GM19023 (cell line): ENCODE data around the gene ORC5.
"Not testable (repeated sequence)": the region's sequence is repeated elsewhere in the genome, so short reads cannot be mapped to it uniquely, and the experiment has no call there.

Source experiments
- ATAC-seq: cut with Tn5 transposase; IDR thresholded peaks from one replicate; pipeline ENCODE4 v1.9.1; 2021; ENCODE audit warnings: mild to moderate bottlenecking, moderate library complexity; ENCODE audit not compliant: unreplicated experiment

ORC5 gene

DNA sequence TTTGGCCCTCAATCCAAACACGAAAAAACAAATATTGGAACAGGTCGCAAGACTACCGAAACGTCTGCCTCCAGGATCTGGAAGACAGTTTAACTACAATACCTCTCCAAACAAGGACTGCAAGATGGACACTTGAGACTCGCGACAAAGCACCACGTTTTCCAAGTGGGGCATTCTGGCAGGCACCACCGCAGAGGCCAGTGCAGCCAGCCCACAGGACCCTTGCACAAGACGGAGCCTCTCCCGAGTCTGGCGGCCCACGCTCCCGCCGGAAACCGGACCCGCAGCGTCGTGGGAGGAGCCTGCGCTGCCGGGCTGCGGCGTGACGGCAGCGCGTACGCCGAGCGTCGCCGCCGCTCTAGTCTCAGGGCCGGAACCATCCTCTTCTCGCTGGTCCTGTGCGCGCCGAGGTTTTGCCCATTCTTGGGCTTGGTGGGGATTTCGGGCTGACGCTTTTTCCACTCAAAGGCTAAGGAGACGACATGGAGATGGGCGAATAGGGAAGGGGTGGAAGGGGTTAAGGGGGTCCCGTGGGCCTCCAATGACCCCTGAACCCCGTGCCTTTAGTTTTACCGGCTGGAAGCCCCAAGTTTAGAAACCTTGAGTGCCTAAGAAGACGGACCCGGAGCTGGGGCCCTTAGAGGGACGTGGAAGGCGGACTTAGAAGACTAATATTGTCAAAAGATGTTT lies at the start of gene ORC5:
TSS of gene ORC5 (minus strand) at position 283 of the 690 bp plus-strand sequence. CDS start at position 174, 109 bp downstream.
- peak; percentile 100 for ATAC-seq

DNA sequence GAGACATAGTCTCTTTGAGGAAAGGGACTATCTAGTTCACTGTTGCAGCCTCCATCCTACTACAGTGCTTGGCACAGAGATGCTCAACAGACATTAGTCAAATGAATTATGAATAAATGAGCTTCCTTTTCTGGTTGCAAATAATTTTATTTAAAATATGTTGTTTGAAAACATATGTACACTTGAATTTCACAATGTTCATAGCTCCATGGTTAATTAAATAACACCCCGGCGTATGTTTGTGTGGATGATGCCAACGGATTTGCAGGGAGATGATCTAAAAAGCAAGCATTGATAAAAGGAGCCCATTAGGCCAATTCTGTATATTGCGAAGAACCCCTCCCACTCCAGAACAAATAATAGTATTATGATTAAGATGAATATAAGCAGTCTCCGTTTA lies 47.8 kb upstream of the ORC5 start:
- ATAC-seq: no peak

DNA sequence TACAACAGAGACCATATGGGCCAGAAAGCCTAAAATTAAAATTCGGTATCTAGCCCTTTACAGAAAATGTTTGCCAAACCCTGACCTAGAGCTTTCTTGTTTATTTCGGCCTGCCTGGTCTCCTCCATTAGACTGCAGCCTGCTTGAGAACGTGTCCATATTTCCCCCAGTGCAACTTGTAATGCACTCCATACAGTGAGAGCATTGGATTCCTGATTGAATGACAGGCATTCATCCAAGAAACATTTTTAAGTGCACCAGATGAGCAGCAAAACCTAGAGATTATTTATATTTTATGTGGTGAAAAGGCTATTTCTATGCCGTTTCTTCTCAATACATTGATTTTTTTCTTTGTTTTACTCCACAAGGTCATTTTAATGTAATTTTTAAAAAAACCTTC lies 47.4 kb upstream of the ORC5 start:
- ATAC-seq: no peak

DNA sequence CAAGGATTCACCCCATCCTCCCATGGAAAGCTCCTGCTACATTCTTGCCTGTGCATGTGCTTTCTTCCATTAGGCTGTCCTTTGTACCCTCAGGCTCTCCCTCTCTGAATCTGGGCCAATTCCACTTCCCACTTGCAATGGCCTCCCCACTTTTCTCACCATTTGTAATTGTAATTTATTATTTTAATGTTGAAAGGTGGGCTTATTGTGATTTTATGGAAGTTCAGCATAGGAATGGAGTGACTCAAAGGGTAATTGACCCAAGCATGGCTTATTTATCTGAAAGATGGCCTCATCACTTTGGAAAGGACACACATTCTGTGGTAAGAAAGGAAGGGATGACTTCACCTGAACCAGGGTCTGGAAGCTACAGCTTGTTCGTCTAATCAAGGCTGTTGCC lies 46.9 kb upstream of the ORC5 start:
- no peak for ATAC-seq

DNA sequence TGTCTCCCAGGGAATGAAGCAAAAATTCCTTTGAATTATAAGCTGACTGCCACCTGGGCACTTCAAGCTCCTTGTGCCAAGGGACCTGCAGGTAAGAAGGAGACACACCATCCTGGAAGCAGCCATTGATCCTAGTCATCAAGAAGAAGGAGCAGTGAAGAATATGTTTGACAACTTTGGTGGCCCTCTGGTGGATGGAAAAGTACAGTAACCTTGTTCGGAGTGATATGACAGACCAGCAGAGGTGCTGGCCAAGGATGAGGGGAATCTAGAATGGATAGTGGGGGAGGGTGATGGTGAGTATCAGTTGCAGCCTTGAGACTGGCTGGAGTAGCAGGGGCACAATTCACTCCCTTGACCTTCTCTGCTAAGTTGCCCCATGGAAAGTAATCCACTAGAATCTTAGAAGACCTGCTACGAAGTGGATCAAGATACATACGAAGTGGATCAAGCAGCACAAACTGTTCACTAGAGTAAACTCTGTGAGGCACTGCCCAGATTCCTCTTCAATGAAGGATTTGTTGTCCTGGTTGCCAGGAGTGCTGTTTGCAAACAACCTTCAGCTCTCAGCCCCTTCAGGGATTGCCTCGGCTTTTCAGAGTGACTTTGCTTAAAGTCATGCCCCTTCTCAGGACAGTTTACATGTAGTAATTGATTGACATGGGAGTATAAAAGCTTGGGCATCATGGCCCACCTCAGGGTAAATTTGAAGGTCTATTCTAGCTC lies 44.8 kb upstream of the ORC5 start:
- ATAC-seq: no peak

DNA sequence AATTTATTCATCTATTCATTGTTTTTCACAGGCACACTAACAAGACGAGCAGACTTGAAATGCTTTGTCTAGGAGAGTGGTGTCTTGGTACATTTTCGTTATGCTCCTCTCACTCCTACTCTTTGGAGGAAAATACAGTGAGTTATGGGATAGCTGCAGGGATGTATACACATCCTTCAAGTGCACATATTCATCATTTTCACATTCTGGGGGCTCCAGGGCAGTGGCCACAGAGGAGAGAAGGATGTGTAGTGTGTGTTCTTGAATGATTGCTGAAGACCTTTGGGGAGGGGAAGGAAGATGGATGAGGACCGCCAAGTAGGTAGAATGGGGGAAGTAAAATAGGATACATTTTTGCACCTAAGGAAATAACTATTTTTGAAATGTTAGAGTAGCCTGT lies 34.8 kb upstream of the ORC5 start:
- ATAC-seq: no peak

DNA sequence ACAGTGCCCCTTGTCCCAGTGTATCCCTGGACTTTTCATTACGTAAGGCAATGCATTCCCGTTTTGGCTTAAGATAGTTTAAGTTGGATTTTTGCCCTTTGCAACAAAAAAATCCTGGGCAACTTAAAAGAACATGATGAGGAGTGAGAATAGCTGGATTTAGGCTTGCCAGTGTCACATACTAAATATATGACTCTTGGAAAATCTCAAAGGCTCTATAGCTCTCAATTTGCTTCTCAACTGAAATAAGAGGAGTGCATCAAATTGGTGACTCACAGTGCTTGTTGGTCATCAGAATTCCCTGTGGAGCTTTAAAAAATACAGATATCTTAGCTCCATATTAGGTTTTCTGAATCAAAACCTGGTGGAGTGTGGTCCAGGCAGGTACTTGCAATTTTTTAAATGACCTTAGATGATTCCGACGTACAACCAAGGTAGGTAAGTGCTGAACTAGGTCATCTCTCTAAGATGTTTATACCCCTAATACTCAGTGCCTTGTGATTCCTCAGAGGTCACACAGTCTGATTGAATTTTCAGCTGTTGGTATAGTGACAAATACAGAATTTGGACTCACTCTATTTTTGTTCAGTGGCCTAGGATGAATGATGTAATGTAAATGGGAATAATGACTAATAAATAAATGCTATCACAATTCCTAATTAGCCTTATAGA lies 33.9 kb upstream of the ORC5 start:
- no peak for ATAC-seq

DNA sequence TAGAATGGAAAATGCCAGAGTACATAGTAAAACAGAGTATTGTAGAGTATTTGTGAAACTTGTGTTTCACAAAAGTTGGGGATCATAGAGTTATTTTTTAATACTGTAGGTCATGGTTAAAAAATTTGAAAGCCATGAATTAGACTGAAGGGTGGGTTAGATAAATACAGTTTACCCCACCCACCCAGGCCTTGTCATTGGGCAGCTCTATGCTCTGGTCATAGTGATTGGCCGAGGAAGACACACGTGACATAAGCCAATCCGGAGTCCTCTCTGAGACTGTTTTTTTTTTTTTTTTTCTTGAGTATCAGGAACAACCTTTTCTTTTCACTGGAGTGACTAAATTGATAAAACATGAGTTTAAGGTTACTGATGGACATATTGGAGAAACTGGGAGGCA lies 33.3 kb upstream of the ORC5 start:
- ATAC-seq: no peak

DNA sequence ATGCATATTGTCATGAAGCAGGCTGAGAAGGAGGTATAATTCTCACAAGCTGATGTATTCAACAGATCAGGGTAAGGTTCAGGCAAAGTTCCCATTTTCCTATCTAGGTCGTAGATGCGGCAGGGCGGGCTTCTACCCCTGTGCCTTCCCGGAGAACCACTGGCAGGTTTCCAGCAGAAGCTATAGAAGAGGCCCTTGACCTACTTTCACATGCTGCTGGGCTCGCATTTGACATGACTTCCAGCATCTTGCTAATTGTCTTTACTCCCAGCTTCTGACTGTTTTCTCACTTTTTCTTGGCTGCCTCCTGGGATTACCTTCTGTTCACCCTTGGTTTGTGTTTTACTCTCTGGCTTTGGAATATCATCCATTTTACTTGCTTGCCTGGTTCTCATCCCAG lies 32.6 kb upstream of the ORC5 start:
- ATAC-seq: no peak

DNA sequence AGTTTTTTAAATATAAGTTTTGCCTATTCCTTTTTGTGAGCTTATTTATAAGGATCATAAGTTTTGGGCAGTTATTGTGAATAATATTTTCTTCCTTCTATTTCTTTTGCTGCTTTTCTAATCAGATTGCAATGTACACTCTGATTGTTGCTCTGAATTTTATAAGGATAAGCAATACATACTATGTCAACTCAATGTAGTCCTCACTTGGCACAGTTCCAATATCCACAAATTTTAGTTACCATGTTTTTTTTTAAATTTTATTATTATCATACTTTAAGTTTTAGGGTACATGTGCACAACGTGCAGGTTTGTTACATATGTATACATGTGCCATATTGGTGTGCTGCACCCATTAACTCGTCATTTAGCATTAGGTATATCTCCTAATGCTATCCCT lies 27.2 kb upstream of the ORC5 start:
- ATAC-seq: not testable (repeated sequence)

DNA sequence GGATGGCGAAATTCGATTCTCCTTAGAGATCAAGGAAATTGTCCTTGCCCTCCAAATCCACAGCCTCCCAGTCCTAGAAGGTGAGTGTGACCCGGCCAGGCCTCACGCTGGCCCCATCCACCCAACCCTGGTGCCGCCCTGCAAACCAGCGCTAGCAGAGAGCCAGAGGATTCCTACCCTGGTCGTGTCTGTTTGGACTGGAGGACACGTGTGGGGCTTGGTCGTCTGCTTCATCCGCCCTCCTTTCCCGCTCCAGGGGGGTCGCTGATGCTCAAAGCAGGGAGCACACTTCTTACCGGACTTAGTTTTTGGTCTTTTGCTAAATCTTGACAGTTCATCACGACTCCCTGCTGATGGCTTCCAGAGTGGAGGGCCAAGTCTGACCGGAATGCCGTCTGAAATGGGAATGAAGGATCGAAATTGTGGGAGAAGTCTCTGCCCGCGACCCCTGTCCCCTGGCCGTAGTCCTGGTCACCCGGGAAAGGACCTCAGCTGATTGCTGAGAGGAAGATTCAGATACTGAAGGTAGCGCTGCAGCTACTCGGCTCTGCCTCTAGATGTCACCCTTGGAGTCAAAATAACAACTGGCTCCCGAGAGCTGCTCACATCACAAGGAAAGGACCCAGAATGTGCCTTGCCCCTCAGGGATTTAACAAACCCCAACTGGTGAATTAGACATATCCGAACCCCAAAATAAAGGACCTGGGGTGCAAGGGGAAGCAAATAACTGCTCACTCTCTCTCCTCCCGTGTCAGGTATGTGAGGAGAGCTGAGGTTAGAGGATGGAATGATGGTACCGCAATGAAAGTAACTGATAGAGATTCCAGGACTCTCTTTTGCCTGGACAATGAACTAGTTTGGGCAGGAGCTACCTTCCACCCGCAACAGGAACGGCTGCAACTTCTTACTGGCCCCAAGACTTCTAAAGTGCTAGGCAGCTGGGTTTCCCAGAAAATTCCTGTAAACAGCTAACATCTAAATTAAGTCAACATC lies 23.5 kb upstream of the ORC5 start:
- peak; percentile 96 for ATAC-seq

DNA sequence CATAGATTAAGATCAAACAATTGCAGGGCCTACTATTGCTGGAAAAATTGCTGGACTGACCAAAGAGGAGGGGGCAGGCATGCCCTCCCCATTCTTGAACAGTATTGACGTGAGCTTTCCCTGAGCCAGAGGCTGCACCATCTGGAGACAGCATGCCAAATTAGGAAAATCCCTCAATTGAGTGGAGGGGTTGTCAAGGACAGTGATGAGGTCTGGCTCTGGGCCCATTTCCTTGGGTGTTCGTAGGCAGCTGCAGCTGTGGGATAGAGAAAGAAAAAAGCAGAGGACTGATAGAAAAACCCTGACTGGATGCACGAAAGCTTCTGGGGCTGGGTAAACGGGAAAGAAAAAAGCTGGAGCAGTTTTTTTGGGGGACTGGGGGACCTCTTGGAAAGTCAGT lies 22.8 kb upstream of the ORC5 start:
- no peak for ATAC-seq

DNA sequence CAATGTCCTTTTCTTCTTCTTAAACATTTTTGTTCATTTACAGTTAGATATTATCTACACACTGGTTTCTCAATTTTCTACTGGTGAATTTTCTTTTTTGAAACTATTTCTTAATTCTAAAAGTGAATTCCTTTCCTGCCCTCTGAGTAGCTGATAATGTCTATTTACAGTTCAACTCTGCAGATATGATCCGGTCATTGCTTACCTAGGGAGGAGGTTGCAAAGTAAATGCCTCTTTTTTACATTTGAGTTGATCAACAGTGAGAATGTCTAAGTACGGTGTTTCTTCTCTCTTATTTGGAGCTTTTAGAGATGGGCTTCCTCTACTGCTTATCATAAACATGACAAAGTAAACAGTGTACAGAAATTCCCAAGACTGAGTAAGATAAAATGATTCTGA lies 20.6 kb upstream of the ORC5 start:
- ATAC-seq: no peak

DNA sequence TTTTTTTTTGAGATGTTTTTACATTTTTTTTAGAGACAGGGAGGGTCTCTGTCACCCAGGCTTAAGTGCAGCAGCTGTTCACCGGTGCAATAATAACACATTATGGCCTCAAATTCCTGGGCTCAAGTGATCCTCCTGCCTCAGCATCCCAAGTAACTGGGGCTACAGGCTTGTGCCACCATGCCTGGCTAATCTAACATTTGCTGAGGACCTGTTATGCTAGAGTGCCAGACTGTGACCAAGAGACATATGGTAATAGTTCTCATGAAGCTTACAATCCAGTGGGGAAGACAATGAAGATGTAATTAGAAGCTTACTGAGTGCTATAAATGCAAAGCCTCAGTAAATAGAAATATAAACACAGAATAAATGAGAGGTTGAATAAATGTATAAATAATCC lies 17.6 kb upstream of the ORC5 start:
- no peak for ATAC-seq

DNA sequence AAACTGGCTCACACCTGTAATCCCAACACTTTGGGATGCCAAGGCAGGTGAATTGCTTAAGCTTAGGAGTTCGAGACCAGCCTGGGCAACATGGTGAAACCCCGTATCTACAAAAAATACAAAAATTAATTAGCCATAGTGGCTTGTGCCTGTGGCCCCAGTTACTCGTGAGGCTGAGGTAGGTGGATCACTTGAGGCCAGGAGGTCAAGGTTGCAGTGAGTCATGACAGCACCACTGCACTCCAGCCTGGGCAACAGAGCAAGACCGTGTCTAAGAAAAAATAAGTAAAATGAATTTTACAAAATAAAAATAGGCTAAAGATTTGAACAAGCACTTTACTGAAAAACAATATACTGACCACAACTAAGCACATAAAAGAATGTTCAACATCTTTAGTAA lies 9.8 kb upstream of the ORC5 start:
- no peak for ATAC-seq

DNA sequence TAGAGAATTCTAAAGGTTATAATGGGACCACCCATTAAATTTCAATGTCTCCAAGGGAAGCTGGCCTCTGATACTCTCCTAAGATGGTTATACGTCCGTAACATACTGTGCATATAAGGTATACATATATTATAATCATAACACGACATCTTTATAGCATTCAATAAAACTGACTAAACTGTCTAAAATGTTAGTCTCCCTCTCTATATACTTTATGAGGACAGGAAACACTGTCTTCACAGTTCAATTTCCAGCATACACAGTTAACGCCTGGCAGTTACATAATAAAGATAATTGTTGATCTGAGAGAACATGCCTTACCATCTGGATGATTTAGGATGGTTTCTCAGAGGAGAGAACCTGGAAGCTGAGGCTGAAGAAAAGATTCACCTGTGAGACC lies 1.2 kb upstream of the ORC5 start:
- ATAC-seq: no peak

DNA sequence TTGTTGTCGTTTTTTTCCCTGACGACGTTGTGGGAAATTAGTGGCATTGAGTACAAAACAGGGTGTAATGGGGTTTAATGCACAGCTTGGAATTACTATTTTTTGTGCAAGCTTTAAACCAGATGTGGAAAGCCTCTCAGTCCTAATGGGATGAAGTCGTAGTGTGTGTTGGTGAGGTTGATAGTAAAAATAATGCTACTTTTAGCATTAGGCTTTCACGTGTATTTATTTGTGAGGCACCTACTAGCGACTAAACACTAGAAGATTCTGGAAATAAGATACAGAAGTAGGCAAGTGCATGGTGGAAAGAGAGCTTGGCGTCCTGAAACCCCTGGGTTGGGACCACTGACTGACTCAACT lies 588 bp upstream of the ORC5 start:
- no peak for ATAC-seq

DNA sequence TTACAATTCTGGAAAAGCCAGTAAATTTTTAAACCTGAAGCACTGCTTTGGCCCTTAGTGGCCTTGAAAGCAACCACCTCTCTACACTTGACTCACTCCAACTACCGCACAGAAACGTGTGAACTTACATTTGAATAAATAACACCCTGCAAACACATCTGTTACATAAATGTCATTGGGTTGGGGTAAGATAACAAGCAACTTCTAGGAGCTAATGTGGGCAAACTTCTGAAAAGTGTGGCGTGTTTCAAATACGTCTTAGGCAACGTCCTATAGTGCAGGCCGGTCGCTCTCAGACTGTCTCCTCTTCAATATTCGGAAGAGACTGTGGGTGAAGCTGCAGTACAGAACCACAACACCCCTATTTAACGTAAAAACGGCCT lies 474 bp downstream of the ORC5 start:
- peak; percentile 34 for ATAC-seq

DNA sequence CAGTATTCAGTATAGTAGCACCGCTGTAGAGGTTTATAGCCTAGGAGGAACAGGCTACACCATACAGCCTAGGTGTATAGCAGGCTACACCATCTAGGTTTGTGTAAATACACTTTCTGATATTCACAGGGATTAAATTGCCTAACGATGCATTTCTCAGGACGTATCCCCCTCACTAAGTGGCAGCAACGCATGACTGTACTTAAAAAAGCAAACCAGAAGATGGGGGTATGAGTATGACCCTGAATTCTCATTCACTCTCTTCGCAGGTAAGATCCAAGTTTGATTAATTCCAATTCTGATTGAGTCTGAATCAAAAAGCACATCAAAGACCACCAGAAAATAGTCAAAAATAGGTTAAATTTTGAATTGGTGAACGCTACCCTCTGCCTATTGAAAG lies 972 bp downstream of the ORC5 start:
- no peak for ATAC-seq

DNA sequence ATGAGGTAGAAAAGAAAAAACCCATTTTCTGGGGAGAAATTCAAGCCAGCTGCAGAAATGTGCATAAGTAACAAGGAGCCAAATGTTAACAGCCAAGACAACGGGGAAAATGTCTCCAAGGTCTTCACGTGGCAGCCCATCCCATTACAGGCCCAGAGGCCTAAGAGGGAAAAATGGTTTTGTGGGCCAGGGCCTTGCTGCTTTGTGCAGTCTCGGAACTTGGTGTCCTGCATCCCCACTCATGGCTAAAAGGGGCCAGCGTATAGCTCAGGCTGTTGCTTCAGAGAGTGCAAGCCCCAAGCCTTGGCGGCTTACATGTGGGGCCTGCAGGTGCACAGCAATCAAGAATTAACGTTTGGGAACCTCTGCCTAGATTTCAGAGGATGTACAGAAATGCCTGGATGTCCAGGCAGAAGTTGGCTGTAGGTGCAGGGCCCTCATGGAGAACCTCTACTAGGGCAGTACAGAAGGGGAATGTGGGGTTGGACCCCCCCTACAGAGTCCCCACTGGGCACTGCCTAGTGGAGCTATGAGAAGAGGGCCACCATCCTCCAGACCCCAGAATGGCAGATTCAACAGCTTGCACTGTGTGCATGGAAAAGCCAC lies 9.0 kb downstream of the ORC5 start:
- no peak for ATAC-seq

DNA sequence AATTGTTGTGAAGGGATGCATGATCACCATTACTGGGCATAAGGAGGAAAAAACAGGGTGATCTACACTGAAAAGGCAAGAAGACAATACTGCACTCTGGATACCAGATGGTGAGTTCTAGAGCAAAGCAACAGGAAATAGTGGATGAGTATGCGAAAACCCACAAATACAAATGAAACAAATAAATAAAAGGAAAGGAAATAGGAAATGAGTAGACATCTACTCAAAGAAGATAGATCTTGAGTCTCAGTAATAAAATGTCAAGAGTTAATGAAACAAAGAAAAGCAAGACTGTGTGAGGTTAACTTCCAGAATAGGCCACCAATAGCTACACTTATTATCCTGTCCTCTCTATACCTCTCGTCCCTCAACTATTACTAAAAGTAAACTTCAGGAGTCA lies 11.7 kb downstream of the ORC5 start:
- no peak for ATAC-seq
